ENCODE measurements around the gene CALN1.
"Not testable (repeated sequence)": the region's sequence is repeated elsewhere in the genome, so short reads cannot be mapped to it uniquely, and the experiment has no call there.

The CALN1 gene

DNA sequence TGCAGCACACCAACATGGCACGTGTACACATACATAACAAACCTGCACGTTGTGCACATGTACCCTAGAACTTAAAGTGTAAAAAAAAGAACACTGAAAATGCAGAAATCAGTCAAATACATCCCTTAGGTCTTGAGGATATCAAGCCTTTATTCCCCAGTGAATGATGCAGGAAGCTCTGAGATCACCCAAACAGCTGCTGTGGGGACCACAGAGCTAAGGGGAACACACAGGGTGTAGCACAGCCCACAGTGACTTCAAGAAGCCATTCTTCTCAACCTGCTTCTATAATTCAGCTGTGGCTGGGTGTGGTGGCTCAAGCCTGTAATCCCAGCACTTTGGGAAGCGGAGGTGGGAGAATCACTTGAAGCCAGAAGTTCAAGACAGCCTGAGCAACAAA lies 314.9 kb downstream of the CALN1 start:
- no peak for DNase-seq (ENCODE audit: low read depth)

DNA sequence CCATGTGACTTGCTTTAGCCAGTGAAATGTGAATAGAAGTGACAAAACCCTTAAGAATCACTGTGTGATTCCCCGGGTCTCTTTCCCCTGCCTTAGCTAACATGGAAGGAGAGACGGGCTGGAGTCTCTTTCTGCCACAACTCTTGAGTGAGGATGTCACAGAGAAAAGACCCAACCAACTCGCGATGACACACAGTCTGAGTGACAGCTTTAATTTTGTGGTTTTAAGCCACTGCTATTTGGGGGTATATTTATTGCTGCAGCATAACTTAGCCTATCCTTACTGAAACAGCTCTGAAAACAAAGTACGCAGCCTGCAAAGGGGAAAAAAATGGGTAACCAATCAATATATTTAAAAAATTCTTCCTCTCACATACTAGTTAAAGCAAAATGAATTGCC lies 319.4 kb downstream of the CALN1 start:
- DNase-seq (ENCODE audit: low read depth), result no peak

DNA sequence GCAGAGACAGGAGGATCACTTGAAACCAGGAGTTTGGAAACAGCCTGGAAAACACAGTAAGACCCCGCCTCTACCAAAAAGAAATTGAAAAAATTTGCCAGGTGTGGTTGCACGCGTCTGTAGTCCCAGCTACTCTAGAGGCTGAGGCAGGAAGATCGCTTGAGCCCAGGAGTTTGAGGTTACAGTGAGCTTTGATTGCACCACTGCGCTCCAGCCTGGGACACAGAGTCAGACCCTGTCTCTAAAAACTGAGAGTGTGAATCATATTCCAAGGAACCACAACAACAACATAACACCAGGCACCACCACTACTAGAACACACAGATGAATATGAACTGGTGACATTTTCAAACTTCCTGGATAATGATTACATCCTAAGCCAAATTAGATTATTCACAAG lies 324.2 kb downstream of the CALN1 start:
- no peak for DNase-seq (ENCODE audit: low read depth)

DNA sequence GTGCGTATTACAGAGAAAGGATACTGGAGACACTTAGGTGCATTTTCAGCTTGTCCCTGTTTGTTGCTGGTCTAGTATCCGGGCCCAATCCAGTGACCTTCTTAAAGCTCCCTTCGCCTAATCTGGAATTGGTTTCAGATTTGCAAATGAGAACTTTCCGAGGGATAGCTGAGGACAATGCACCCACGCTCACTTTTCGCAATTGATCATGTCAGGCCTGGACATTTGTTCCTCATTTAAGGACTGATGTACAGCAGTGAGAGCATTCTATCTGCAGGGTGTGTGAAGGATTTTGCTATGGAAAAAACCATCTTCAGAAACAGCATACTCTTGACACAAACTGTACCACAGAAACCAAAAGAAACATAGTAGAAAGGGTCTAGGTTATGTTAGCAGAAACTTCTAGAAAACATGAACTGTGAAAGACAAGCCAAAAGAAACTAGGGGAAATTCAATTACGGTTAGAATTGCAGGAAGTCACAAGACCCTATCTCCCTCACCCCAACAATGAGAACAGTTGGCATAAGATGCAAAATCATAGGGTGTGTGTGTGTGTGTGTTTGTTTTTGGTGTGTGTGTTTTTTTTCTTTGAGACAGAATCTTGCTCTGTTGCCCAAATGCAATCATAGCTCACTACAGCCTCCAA lies 331.1 kb downstream of the CALN1 start:
- no peak for DNase-seq (ENCODE audit: low read depth)

GRCh38 chr7:72080341-72080766 lies 331.8 kb downstream of the CALN1 start:
- DNase-seq (ENCODE audit: low read depth), result no peak

DNA sequence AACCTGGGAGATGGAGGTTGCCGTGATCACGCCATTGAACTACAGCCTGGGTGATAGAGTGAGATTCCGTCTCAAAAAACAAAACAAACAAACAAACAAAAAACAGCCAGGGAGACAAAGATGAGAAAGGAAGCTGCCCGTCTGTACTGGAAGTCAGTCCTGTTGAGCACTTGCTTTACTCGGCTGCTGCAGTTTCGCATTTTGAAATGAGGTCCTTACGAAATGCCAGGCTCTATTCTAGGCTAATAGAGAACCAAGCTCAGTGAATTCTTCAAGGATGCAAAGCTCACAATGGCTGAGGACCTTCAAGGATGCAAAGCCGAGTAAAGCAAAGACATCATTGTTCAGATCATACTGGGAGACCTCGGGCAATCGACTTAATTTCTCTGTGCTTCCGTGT lies 333.3 kb downstream of the CALN1 start:
- DNase-seq (ENCODE audit: low read depth), result no peak

DNA sequence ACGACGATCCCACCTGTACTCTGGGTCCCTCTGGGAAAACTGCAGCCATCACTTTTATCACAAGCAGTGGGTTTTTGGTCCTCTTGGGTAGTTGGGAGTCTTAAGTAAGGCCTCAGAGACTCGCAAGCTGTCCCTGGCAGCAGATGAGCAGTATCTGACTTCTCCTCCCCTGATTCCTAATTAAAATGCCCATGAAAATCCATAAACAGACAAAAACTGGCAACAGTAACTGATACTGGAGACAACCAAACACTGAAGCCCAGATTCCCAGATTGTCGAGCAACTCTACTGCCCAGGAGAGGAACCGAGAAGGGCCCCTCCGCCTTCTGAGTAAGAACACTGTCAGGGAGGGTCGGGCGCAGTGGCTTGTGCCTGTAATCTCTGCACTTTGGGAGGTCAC lies 333.8 kb downstream of the CALN1 start:
- DNase-seq (ENCODE audit: low read depth), result no peak

GRCh38 chr7:72077786-72078185 lies 334.4 kb downstream of the CALN1 start:
- no peak for DNase-seq (ENCODE audit: low read depth)

DNA sequence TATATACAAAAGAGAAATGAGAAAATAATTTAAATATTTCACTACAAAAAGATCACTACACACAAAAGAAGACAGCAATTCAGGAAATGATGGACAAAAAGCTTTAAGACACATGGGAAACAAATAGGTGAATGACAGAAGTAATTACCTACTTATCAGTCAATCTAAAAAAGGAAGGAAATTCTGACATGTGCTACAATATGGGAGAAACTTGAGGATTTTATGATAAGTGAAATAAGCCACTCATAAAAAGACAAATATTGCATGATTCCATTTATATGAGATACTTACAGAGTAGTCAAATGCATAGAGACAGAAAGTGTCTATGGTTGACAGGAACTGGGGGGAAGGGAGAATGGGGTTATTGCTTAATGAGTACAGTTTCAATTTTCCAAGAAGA lies 339.2 kb downstream of the CALN1 start:
- DNase-seq (ENCODE audit: low read depth), result no peak

GRCh38 chr7:72069263-72069662 lies 342.9 kb downstream of the CALN1 start:
- DNase-seq (ENCODE audit: low read depth), result no peak

GRCh38 chr7:72065764-72066163 lies 346.4 kb downstream of the CALN1 start:
- not testable (repeated sequence) for DNase-seq (ENCODE audit: low read depth)

GRCh38 chr7:72064916-72065315 lies 347.2 kb downstream of the CALN1 start:
- DNase-seq (ENCODE audit: low read depth), result no peak

DNA sequence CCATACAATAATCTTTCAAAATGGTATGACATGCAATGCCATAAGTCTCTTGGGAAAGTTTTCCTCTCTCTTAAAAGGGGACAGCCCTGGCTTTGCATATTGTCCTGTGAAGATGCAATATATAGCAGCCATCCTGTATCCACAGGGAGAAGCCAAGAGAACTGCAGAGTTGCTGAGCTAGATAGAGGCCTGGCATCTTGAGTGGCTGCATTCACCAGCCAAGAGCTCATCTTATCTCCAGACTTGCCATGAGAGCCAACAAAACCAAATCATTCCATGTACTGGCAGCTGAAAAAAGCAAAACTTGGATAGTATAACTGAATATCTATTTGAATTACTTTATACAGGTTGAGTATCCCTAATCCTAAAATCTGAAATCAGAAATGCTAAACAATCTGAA lies 348.8 kb downstream of the CALN1 start:
- no peak for DNase-seq (ENCODE audit: low read depth)

- no peak for DNase-seq (ENCODE audit: low read depth)
Measured at GRCh38 chr7:72062666-72063065, 349.5 kb downstream of the CALN1 start.

- no peak for DNase-seq (ENCODE audit: low read depth)
Measured at GRCh38 chr7:72059925-72060324, 352.2 kb downstream of the CALN1 start.

GRCh38 chr7:72058579-72058978 lies 353.6 kb downstream of the CALN1 start:
- DNase-seq (ENCODE audit: low read depth), result no peak

GRCh38 chr7:72057796-72058195 lies 354.3 kb downstream of the CALN1 start:
- DNase-seq (ENCODE audit: low read depth), result no peak

GRCh38 chr7:72057231-72057630 lies 354.9 kb downstream of the CALN1 start:
- DNase-seq (ENCODE audit: low read depth), result no peak

- no peak for DNase-seq (ENCODE audit: low read depth)
Measured at GRCh38 chr7:72055426-72055825, 356.7 kb downstream of the CALN1 start.

- DNase-seq (ENCODE audit: low read depth), result no peak
Measured at GRCh38 chr7:72053292-72053691, 358.8 kb downstream of the CALN1 start.

GRCh38 chr7:72048420-72048819 lies 363.7 kb downstream of the CALN1 start:
- no peak for DNase-seq (ENCODE audit: low read depth)

DNA sequence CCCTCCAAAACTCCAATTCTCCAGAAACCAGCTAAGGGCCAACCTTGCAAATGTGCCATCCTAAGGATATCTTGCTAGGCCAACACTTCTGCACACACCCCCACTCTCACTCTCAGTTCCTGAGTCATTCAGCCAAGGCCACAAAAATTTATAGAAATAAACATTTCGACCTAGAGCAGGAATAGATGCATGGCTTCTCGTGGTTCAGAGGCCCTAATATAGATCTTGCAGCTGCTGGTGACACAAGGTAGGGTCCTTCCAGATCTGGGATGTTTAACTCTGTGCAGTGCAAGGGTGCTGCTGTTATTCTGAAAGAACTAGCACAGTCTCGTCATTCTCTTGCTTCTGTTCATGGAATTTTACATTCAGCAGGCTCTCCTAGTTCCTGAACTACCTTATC lies 369.3 kb downstream of the CALN1 start:
- no peak for DNase-seq (ENCODE audit: low read depth)

DNA sequence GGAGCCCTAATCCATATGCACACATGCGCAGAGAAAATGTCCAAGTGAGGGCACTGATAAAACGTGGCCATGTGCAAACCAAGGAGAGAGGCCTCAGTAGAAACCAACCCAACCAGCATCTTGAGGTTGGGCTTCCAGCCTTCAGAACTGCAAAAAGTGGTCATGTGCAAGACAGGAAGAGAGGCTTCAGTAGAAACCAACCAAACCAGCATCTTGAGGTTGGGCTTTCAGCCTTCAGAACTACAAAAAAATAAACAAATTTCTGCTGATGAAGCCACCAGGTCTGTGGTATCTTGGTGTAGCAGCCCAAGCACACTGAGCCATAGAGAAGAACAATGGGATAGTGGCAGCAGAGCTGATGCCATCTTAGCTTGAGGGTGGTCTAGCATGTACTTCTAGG lies 371.5 kb downstream of the CALN1 start:
- DNase-seq (ENCODE audit: low read depth), result no peak

- no peak for DNase-seq (ENCODE audit: low read depth)
Measured at GRCh38 chr7:72039460-72039859, 372.7 kb downstream of the CALN1 start.

Measured in activated T-helper 9 cell treated with anti-CD3 and anti-CD28 coated beads, Interleukin-2, amount 50 U/mL, for 16 hours (primary cell).